GM12878 (cell line): ENCODE results near the gene CDH4. TPM values are rescaled to one million over a fixed set of nuclear protein-coding genes. Genes with fewer than 3 reads are reported as not detected.

Source experiments
- ATAC-seq: fragments of 200-7000 bp; cut with Tn5 transposase; 3 replicates; pipeline ENCODE4 v1.9.1; 2020; ENCODE audit warnings: mild to moderate bottlenecking, moderate library complexity
- BruUV-seq: library from RNA; stranded (reverse); fragments of 400-500 nt; replicated peaks from 2 replicates; lab custom pipeline; 2021; lab: Mats Ljungman, UMichigan
- CTCF ChIA-PET: fragments of 300-600 bp; sonication (Branson Sonifier 250); formaldehyde crosslinking; extraction: SDS; loops from one replicate; lab custom pipeline; 2021; ENCODE audit warnings: inconsistent platforms; lab: Yijun Ruan, JAX
- POLR2A ChIA-PET: fragments of 350-600 bp; formaldehyde crosslinking; extraction: SDS; loops from one replicate; lab custom pipeline; 2021; ENCODE audit warnings: inconsistent platforms; lab: Charles Lee
- RAD21 ChIA-PET: fragments of 300-600 bp; sonication (Branson Sonifier 250); formaldehyde crosslinking; loops from one replicate; lab custom pipeline; 2023; ENCODE audit warnings: antibody characterized with exemption; ENCODE audit not compliant: unreplicated experiment; lab: Charles Lee
- SMC1A ChIA-PET: fragments of 300-600 bp; sonication (Branson Sonifier 250); formaldehyde crosslinking; loops from one replicate; lab custom pipeline; 2023; ENCODE audit not compliant: unreplicated experiment, uncharacterized antibody; lab: Charles Lee
- DNase-seq: peaks from one replicate; pipeline ENCODE4 v3.0.0-alpha.2; 2011; ENCODE audit warnings: low read depth, low spot score
- FAIRE-seq: peaks from 3 replicates; lab custom pipeline; 2011; peaks lifted over from hg19 to GRCh38; lab: Jason Lieb, UNC
- H2AFZ ChIP-seq: 2 replicates; pipeline ENCODE4 v1.6.0; 2011; ENCODE audit warnings: low read depth, low read length, control low read depth; ENCODE audit not compliant: control insufficient read depth
- H3K27ac ChIP-seq: 2 replicates; pipeline ENCODE4 v1.5.1; 2011; ENCODE audit warnings: control low read depth; ENCODE audit not compliant: control insufficient read depth, insufficient read depth
- H3K27me3 ChIP-seq, 2 experiments: replicated peaks in 1 of 2; 2 replicates each; pipeline versions ENCODE4 v1.6.0 to v1.6.1; 2011; ENCODE audit warnings: low read length in 1 of 2; ENCODE audit not compliant: control insufficient read depth in 2 of 2, insufficient read depth in 2 of 2
- H3K36me3 ChIP-seq, 2 experiments: 2 replicates each; pipeline ENCODE4 v1.5.1; 2011; ENCODE audit warnings: low read length in 1 of 2; ENCODE audit not compliant: control insufficient read depth in 2 of 2, insufficient read depth in 2 of 2
- H3K4me1 ChIP-seq: 2 replicates; pipeline ENCODE4 v1.6.1; 2011; ENCODE audit warnings: mild to moderate bottlenecking, low read length, moderate library complexity, mixed read lengths; ENCODE audit not compliant: control insufficient read depth, insufficient read depth
- H3K4me2 ChIP-seq: 2 replicates; pipeline ENCODE4 v1.6.0; 2011; ENCODE audit warnings: control low read depth; ENCODE audit not compliant: control insufficient read depth, insufficient read depth
- H3K4me3 ChIP-seq: fragments of 200-600 bp; sonication (generic); 2 replicates; pipeline ENCODE4 v1.5.1; 2016
- H3K79me2 ChIP-seq: 2 replicates; pipeline ENCODE4 v1.6.0; 2011; ENCODE audit warnings: low read length; ENCODE audit not compliant: control insufficient read depth, insufficient read depth
- H3K9ac ChIP-seq: 2 replicates; pipeline ENCODE4 v1.8.0; 2011; ENCODE audit warnings: low read length, control low read depth, mixed read lengths; ENCODE audit not compliant: control insufficient read depth, insufficient read depth
- H3K9me3 ChIP-seq: replicated peaks from 3 replicates; pipeline ENCODE4 v1.5.1; 2011; ENCODE audit warnings: mild to moderate bottlenecking, low read length; ENCODE audit not compliant: control insufficient read depth, insufficient read depth
- H4K20me1 ChIP-seq: 2 replicates; pipeline ENCODE4 v1.6.0; 2011; ENCODE audit not compliant: control insufficient read depth, insufficient read depth
- ASH2L ChIP-seq: fragments of 300-600, 200-600 bp; sonication (generic); IDR thresholded peaks from 2 replicates; pipeline ENCODE4 v1.6.1; 2017; ENCODE audit warnings: low read depth, mild to moderate bottlenecking, borderline replicate concordance
- BACH1 ChIP-seq: fragments of 450-650 bp; IDR thresholded peaks from 2 replicates; pipeline ENCODE4 v1.6.1; 2017; ENCODE audit warnings: mild to moderate bottlenecking, borderline replicate concordance
- CBFB ChIP-seq: IDR thresholded peaks from 2 replicates; pipeline ENCODE4 v1.6.1; 2016; ENCODE audit warnings: antibody characterized with exemption, low read depth
- CHD1 ChIP-seq: IDR thresholded peaks from 2 replicates; pipeline ENCODE4 v1.6.1; 2012; ENCODE audit warnings: low read depth, low read length, improper control_type of control experiment
- CHD4 ChIP-seq: fragments of 200-600 bp; sonication (generic); IDR thresholded peaks from 2 replicates; pipeline ENCODE4 v1.6.1; 2016; ENCODE audit warnings: mild to moderate bottlenecking
- EP300 ChIP-seq, 2 experiments: fragments of 150-350 bp in 1 of 2; IDR thresholded peaks; 2 replicates each; pipeline ENCODE4 v1.6.1; 2011 to 2012; ENCODE audit warnings: low read depth in 2 of 2, low read length in 2 of 2, borderline replicate concordance in 1 of 2, improper control_type of control experiment in 1 of 2, inconsistent platforms in 1 of 2; ENCODE audit not compliant: control insufficient read depth in 1 of 2
- FOXM1 ChIP-seq: IDR thresholded peaks from 2 replicates; pipeline ENCODE4 v1.6.1; 2012; ENCODE audit warnings: low read depth, mild to moderate bottlenecking, inconsistent platforms, low read length, moderate library complexity
- HDGF ChIP-seq: fragments of 450-650 bp; IDR thresholded peaks from 2 replicates; pipeline ENCODE4 v1.6.1; 2016; ENCODE audit warnings: antibody characterized with exemption
- IRF4 ChIP-seq: IDR thresholded peaks from 2 replicates; pipeline ENCODE4 v1.6.1; 2011; ENCODE audit warnings: low read depth, low read length
- JUNB ChIP-seq: IDR thresholded peaks from 2 replicates; pipeline ENCODE4 v1.6.1; 2016; ENCODE audit warnings: antibody characterized with exemption, mild to moderate bottlenecking
- MTA3 ChIP-seq: IDR thresholded peaks from 2 replicates; pipeline ENCODE4 v1.6.1; 2012; ENCODE audit warnings: low read length, inconsistent platforms, borderline replicate concordance
- NFIC ChIP-seq: IDR thresholded peaks from 2 replicates; pipeline ENCODE4 v1.6.1; 2012; ENCODE audit warnings: low read depth, mild to moderate bottlenecking, inconsistent platforms, low read length, moderate library complexity
- NFXL1 ChIP-seq: fragments of 450-650 bp; IDR thresholded peaks from 2 replicates; pipeline ENCODE4 v1.6.1; 2017; ENCODE audit warnings: antibody characterized with exemption, mild to moderate bottlenecking, borderline replicate concordance
- RELB ChIP-seq: fragments of 450-650 bp; IDR thresholded peaks from 2 replicates; pipeline ENCODE4 v1.6.1; 2017; ENCODE audit warnings: low read depth, mild to moderate bottlenecking, moderate library complexity
- YY1 ChIP-seq: IDR thresholded peaks from 2 replicates; pipeline ENCODE4 v1.6.1; 2011; ENCODE audit warnings: low read depth, mild to moderate bottlenecking, low read length
- ZNF207 ChIP-seq: fragments of 450-650 bp; IDR thresholded peaks from 2 replicates; pipeline ENCODE4 v1.6.1; 2014; ENCODE audit warnings: antibody characterized with exemption, mild to moderate bottlenecking, borderline replicate concordance
- ZNF592 ChIP-seq: fragments of 450-650 bp; IDR thresholded peaks from 2 replicates; pipeline ENCODE4 v1.6.1; 2017; ENCODE audit warnings: mild to moderate bottlenecking, moderate library complexity
- WGBS: methylation state at CpG from one replicate; pipeline ENCODE4 v1.1.6; 2016; ENCODE audit warnings: low lambda C conversion rate; ENCODE audit not compliant: insufficient replicate concordance, insufficient coverage; ENCODE audit errors: missing lambda C conversion rate; 5-methylcytosine and 5-hydroxymethylcytosine counted together
- in situ Hi-C: fragments of 300-500 bp; cut with MboI; formaldehyde crosslinking; loops from 9 replicates; pipeline ENCODE4 v1.14.3; 2018; ENCODE audit warnings: mixed read lengths
- intact Hi-C: fragments of 100-400 bp; cut with micrococcal nuclease; formaldehyde crosslinking; loops from one replicate; pipeline ENCODE4 v1.14.2; 2022; ENCODE audit not compliant: unreplicated experiment
- polyA plus RNA-seq, 11 experiments: library from polyadenylated mRNA; depleted of rRNA in 4 of 11; unstranded in 6 of 11; stranded (reverse) in 5 of 11; fragments of >200 nt; fragmentation: Nextera tagmentation in 4 of 11; fragmentation: Illumina TruSeq in 1 of 11; extraction: Ambion mirVana in 4 of 11; extraction: Trizol in 1 of 11; gene quantifications; 1 replicate in 1 of 11; 2 replicates in 10 of 11; pipeline versions ENCODE4 v1.2.1 to v1.2.3, GENCODE V29; 2011 to 2016; ENCODE audit warnings: inconsistent platforms in 2 of 11, missing spikeins in 2 of 11, low read depth in 1 of 11
- total RNA-seq, 4 experiments: library from RNA; depleted of rRNA in 3 of 4; stranded (reverse); fragments of >200 nt in 3 of 4; fragmentation: Illumina TruSeq in 1 of 4; extraction: Trizol in 1 of 4; gene quantifications; 2 replicates each; pipeline versions ENCODE4 v1.2.1 to v1.2.3, GENCODE V29; 2013 to 2021

CDH4 gene
- total and polyA plus RNA-seq, 10 of the 15 experiments (the other 5 are each of a cell fraction or from before 2014, with no cell fraction given), result not detected

- no peak overlapping the region for H3K4me2 ChIP-seq
- CTCF ChIA-PET, result no interaction called here
- no peak for ATAC-seq
- no peak overlapping the region for H3K27ac ChIP-seq
- no peaks in the 10 kb centered on the region for H3K4me1 ChIP-seq
- no peak overlapping the region for H3K9ac ChIP-seq
- RAD21 ChIA-PET, result no interaction called here
- SMC1A ChIA-PET, result no interaction called here
- no peak for DNase-seq
- 33% methylated on average over 10 of the region's 10 CpGs for WGBS
- no peaks in the 10 kb centered on the region for H4K20me1 ChIP-seq
- FAIRE-seq, result no peak
- no peaks in the 10 kb centered on the region; the same call in 2 of the 3 replicates for H3K9me3 ChIP-seq
- POLR2A ChIA-PET, result no interaction called here
- H2AFZ ChIP-seq, result no peak overlapping the region
- no peaks in the 10 kb centered on the region for H3K27me3 ChIP-seq
- BruUV-seq, result no TSS peak
- intact Hi-C loops (no loop called here), in situ Hi-C loops (loop anchor here (25.0 kb wide), 1 partner anchor 593 kb away; no protein-coding TSS in a partner anchor)
- no peak overlapping the region for H3K4me3 ChIP-seq
- TF ChIP-seq BACH1 (no peak), NFIC (no peak), ZNF207 (no peak), RELB (no peak), CHD1 (no peak), JUNB (no peak), CBFB (no peak), ZNF592 (no peak), YY1 (no peak), EP300 (IDR thresholded peaks at IDR 0.05; ENCODE audit: borderline replicate concordance in 1 of 2, control insufficient read depth in 1 of 2, low read depth in 2 of 2, low read length in 2 of 2) (no peak), IRF4 (no peak), CHD4 (no peak), FOXM1 (no peak), NFXL1 (no peak), MTA3 (no peak), HDGF (no peak), ASH2L (no peak)
- TF ChIP-seq, all 136 proteins: peak for 0
- H3K79me2 ChIP-seq, result no peaks in the 10 kb centered on the region
- H3K36me3 ChIP-seq, result no peaks in the 10 kb centered on the region
Measured at GRCh38 chr20:61493798-61494305, 241.8 kb downstream of the CDH4 start.
